Fibroblast of lung (primary cell): ENCODE results near the gene STK10.

ENCODE experiments used
- EZH2 ChIP-seq: IDR thresholded peaks from 2 replicates; pipeline ENCODE4 v1.5.1; 2012; ENCODE audit warnings: low read length, control low read depth, mild to moderate bottlenecking; ENCODE audit errors: missing control alignments
- TF ChIP-seq, protein P1 (sequence below), 2 donors: IDR thresholded peaks in 1 of 2; conservative IDR thresholded peaks in 1 of 2; 1 replicate in 1 of 2; 2 replicates in 1 of 2; pipeline ENCODE4 v1.5.1; 2011 to 2012; ENCODE audit warnings: low read length in 2 of 2, control low read depth in 1 of 2, inconsistent platforms in 1 of 2, low read depth in 1 of 2, mild to moderate bottlenecking in 1 of 2

GRCh38 chr5:172105811-172106210 lies 82.2 kb downstream of the STK10 start:
- TF ChIP-seq, protein P1, sequence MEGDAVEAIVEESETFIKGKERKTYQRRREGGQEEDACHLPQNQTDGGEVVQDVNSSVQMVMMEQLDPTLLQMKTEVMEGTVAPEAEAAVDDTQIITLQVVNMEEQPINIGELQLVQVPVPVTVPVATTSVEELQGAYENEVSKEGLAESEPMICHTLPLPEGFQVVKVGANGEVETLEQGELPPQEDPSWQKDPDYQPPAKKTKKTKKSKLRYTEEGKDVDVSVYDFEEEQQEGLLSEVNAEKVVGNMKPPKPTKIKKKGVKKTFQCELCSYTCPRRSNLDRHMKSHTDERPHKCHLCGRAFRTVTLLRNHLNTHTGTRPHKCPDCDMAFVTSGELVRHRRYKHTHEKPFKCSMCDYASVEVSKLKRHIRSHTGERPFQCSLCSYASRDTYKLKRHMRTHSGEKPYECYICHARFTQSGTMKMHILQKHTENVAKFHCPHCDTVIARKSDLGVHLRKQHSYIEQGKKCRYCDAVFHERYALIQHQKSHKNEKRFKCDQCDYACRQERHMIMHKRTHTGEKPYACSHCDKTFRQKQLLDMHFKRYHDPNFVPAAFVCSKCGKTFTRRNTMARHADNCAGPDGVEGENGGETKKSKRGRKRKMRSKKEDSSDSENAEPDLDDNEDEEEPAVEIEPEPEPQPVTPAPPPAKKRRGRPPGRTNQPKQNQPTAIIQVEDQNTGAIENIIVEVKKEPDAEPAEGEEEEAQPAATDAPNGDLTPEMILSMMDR (conservative IDR thresholded peaks at IDR 0.05 in 1 of 2, IDR thresholded peaks at IDR 0.05 in 1 of 2; ENCODE audit: low read depth in 1 of 2, low read length in 2 of 2): no peak
- TF ChIP-seq EZH2: no peak
